Measurements from ENCODE around the gene LRPPRC.
"Not testable (repeated sequence)": the region's sequence is repeated elsewhere in the genome, so short reads cannot be mapped to it uniquely, and the experiment has no call there.

Gene LRPPRC

DNA sequence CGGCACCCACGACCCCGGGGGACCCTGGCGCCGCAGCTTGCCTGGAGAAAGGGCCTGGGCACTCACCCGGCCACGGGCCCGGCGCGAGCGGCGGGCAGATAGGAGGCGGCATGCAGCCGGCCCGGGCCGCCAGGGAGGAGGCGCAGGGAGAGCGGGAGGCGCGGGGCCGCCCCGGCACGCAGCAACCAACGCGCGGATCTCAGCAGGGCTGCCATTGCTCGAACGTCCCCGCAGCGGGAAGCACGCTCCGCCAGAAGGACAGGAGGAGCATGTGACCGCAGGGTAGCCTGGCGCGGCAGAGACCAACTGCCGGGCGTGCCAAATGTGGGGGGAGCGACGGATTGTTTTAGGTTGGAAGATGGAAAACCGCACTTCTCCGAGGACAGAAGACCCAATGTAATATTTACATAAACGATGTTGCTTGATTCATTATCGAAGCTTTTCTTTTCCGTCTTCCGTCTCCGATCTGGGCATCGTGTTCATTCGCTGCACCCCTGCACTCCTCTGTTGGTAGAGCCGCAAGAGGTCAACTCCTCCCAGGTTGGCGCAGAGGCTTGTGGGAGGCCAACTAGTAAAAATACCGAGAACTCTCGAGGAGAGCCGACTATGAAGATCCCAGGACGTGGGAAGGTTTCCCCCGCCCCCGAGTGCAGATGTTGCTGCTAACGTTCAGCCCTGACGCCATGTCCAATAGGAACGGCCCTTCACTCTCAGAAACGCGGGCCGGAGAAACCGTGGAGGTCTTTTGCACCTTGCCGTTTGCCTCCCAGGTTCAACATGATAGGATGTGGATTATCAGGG lies at the start of gene LRPPRC:
Gene LRPPRC (minus strand): TSS at position 257 of the 801 bp plus-strand sequence. CDS start 42 bp downstream, at position 215.
- DNase-seq: peak; percentile 98

GRCh38 chr2:44045061-44045460 lies 49.3 kb upstream of the LRPPRC start:
- DNase-seq: no peak

DNA sequence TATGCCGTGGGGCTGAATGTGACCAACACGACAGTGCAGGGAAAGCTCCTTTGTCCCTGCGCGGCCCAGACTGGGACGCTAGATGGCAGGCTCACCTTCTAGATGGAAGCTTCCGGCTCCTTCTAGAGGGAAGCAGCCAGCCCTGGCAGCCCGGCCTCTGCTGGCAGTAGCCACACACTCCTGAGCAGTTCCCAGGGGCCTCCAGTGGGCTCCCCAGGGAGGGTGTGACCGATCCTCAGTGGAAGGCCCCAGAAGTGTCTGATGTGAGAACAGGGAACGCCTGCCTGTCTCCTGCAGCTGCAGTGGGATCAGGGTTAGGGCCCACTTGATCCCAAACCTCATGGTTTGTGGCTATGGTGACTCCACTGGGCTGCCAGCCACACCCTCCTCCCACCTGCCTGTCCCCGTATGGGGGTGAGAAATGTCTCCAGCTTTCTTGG lies 48.5 kb upstream of the LRPPRC start:
- peak; percentile 87 for DNase-seq

DNA sequence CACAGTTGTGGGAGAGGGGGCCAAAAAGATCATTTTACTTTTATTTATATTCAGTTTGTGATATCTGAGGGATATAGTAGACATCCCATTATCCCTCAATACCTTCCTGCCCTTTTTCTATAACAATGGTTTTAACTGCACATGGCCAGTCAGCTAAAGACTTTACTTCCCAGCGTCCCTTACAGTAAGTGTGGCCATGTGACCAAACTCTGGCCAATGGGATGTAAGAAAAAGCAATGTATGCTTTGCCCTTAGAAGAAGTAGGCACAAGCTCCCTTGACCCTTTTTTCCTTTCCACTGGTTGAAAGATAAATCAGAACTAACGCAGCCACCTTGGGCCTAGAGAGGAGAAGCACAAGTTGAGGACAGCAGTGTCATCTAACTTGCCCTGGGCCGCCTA lies 44.6 kb upstream of the LRPPRC start:
- DNase-seq: no peak

DNA sequence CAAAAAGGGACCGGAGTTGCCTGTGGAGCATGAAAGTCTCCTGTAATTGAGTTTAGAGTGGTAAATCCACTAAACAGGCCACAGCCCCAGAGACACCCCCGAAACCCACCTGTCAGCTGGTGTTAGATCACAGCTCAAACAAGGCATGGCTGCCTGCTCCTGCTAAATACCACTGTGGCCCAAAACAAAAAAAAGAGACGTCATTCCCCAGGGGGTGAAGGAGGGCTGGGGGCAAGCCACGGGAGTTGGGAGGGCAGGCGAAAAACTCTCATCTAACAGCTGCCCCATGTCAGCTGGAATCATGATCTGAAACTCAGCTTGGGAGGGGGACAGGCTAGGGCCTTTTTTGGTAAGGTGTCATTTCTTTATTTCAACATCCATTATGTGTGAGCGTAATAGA lies 42.5 kb upstream of the LRPPRC start:
- DNase-seq: peak; percentile 88

GRCh38 chr2:44037221-44037620 lies 41.4 kb upstream of the LRPPRC start:
- DNase-seq: peak; percentile 76

DNA sequence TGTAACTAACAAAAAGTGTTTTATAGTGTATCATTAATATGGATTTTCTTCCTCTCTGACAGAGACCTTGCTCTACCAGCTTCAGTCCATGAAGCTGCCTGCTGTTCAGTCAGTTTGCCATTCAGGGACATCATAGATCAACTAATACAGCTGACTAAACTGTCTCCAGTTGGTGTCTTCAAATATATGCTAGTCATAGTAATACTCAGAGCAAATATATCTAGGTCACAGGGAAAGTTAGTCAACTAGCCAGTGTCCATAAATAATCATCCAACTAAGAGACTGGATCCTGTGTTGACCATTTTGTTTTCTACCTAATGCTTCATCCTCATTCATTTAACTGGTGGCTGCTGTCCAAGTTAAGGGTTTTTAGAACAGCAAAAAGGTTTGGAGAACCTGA lies 38.2 kb upstream of the LRPPRC start:
- no peak for DNase-seq

GRCh38 chr2:44027076-44027475 lies 31.3 kb upstream of the LRPPRC start:
- DNase-seq: not testable (repeated sequence)

DNA sequence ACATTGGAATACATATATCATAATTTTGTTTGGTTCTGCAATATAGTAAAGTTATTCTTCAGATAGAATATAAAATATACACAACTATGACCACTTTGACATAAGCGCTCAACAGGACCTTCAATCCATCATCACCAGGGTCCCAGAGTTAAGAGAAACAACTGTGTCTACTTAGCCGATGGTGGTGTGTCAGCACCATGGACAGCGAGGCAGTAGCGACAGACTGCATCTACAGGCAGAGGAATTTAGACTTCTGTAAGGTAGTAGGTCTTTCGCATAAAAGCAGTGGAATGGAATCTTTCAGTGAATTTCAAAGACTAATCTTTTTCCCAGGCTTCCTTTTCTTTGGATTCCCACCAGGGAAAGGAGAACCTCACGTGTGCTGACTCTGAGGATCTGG lies 20.5 kb upstream of the LRPPRC start:
- DNase-seq: no peak

DNA sequence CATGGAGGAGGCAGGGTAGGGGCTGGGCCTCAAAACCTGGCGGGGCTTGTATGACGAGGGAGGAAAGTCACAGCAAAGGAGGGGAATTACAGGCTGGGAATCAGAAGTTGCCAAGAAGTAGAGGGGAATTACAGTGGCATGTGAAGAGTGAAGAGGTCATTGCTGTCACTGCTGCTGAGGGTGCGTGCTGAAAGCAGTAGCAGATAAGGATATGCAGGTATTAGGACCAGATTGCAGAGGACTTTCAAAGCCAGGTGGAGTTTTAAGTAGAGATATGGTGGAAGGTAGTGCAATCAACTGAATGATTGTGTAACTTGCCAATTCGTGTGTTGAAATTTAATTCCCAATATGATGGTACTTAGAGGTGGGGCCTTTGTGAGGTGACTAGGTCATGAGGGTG lies 19.4 kb upstream of the LRPPRC start:
- DNase-seq: no peak

- not testable (repeated sequence) for DNase-seq
Measured at GRCh38 chr2:44013205-44013604, 17.4 kb upstream of the LRPPRC start.

DNA sequence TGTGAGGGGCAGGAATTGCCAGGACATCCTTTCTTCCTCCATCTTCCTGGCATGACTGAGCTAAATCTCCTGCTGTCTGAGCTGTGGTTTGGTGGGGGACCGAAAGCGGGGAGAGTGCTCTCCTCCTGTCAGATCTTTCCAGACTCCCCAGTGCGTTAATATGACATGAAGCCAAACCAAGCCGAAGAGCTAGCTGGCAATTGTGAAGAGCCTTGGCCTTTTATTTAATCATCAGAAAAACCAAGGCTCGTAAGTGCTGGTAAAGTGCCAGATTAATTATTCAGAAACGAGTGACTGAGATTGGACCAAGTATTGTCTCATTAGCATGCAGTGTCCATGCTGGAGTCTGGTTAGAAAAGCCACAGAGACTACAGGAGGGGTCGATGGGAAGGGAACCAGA lies 14.5 kb upstream of the LRPPRC start:
- peak; percentile 56 for DNase-seq

DNA sequence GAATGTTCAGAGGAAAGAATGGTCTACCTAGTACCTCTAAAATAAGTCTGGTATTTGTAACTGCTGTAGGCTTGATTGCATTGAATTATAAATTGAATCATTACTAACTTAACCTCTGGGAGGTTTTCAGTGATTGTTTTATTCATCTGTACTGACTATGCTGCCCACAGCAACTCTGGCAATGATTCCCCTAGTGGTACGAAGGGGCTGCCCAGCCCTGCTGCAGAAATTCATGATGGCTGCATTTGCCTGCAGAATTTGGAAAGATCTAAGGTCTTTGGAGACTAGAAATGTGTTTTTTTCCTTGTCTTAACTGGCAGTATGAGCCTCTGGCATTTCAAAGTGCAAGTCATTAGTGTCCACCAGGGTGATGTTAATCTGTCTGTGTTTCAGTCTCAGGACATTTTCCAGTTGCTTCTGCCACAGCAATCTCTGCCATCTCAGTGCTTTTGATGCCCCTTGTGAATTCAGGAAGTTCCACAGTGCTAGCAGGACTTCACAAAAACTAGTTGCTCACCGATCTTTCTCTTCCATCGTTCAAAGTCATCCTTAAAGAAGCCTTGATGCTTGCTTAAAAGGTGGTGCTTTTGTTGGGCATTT lies 13.4 kb upstream of the LRPPRC start:
- DNase-seq: peak; percentile 37

- no peak for DNase-seq
Measured at GRCh38 chr2:44005846-44006245, 10.1 kb upstream of the LRPPRC start.

DNA sequence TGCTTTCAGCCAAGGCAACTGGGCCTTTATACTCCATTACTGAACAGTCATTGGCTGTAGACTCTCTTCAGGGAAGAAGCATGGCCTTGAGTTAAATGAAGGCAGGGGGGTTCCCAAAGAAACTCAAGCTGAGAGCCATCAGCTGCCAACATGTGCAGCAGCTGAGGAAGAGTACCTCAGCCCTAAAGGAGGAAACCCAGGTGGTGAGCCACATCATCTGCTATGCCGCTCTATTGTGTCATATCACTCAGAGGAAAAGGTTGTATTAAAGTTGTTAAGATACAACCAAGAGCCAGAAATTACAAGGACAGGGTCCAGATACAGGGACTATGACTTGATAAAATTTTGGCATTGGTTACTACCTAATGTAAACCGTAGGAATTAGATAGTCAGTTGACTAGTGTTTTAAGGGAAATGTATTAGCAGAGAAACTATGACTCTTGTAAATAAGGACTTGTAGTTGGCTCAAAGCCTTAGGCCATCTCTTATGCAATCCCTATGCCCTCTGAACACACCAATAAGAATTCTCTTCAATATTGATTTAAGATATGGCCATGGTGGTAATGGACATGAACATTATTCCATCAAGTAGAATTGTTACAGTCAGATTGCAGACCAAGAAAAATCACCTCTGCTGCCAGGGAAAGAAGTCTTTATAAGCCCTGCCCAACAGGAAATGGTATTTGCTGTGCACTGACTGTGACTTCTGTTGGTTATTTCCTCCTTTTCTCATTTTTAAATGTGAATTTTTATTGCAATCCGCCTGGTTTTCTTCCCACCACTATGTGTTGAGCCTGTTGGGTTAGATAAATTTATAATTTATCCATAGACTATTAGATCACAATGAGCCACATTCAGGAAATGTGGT lies 9.2 kb upstream of the LRPPRC start:
- DNase-seq: no peak

- peak; percentile 40 for DNase-seq
Measured at GRCh38 chr2:44001716-44002115, 5.9 kb upstream of the LRPPRC start.

GRCh38 chr2:43998263-43998662 lies 2.5 kb upstream of the LRPPRC start:
- no peak for DNase-seq

DNA sequence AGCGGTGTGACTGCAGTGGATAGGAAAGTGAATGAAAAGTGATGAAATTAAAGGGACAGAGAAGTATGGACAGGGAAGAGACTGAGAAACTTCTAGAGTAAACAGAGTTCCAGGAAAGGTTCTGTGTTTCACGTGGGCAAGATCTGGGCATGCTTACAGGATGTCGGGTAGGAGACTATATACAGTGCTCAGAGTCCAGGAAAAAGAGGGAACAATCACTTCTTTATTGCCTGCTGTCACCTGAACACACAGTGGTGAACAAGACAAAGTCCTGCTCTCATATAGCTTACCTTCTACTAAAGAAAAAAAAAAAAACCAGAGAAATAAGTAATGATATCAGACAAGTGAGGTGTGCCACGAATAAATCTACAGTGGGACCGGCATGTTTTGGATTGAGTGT lies 2.4 kb downstream of the LRPPRC start:
- no peak for DNase-seq

- no peak for DNase-seq
Measured at GRCh38 chr2:43989545-43989944, 6.2 kb downstream of the LRPPRC start.

- no peak for DNase-seq
Measured at GRCh38 chr2:43986600-43986999, 9.2 kb downstream of the LRPPRC start.

DNA sequence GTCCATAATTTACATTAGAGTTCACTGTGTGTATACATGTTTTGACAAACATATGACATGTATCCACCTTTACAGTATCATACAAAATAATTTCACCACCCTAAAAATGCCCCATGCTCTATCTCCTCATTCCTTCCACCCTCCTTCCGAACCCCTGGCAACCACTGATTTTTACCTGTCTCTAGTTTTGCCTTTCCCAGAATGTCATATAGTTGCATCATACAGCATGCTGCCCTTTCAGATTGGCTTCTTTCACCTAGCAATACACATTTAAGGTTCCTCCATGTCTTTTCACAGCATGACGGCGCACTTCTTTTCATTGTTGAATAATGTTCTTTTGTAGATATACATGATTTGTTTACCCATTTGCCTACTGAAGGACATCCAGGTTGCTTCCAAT lies 10.4 kb downstream of the LRPPRC start:
- DNase-seq: no peak

DNA sequence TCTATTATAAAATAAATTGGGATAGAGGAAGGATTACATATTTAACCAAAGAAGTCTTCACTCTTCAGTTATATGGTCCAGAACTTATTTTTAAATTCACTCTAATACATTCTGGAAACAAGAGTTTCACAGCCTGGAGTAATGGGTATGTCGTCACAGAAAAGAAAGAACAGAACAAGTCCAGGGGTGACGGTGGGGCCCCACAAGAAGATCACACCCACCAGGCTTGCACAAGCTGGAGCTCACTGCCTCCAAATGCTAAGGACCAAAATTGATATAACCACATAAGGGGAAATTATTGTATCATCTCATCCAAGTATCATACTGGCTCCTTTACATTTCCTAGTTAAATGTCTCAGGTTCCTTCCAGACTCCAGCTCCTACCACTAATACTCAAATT lies 11.3 kb downstream of the LRPPRC start:
- no peak for DNase-seq

- no peak for DNase-seq
Measured at GRCh38 chr2:43980902-43981301, 14.9 kb downstream of the LRPPRC start.
